ENCODE measurements around the gene SRR. TPM values are rescaled to one million over a fixed set of nuclear protein-coding genes. Genes with fewer than 3 reads are reported as not detected.

Gene SRR
- total RNA-seq, 4 donors from 2014 or later, result 0.40 to 23.1 (median 12.1) TPM; not detected in 1

DNA sequence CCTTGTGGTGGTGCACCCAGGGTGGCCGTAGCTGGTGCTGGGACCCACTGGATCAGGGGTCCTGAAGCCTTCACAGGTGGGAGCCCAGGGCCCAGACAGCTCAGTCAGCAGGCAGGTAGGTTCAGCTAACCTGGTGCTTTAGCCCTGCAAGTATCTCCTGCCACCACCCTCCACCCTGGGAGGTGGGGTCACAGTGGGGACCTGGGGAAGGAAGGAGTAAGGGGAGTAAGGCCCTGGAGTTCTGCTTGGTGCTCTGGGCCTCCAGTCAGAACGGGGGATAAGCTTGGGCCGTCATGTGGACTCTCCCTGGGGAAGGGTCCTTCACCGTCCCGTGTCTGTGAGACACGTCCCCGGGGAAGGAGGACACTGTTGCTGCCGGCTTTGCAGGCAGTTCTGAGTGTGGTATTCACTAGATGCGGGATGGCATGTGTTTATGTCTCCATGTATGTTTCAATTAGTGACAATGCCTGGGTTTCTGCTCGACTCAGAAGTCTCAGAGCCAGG is 54.2 kb downstream of the SRR start:
- WGBS, 2 donors (ENCODE audit: low coverage in 1 of 2), result 60 to 88% methylated on average over 2 to 10 of the region's 10 CpGs
- TF ChIP-seq POLR2A (IDR thresholded peaks at IDR 0.05), result no peak
- TF ChIP-seq POLR2AphosphoS5 (IDR thresholded peaks at IDR 0.05), result no peak
- TF ChIP-seq EP300 (IDR thresholded peaks at IDR 0.05; ENCODE audit: low read depth), result no peak
- TF ChIP-seq, protein P1, sequence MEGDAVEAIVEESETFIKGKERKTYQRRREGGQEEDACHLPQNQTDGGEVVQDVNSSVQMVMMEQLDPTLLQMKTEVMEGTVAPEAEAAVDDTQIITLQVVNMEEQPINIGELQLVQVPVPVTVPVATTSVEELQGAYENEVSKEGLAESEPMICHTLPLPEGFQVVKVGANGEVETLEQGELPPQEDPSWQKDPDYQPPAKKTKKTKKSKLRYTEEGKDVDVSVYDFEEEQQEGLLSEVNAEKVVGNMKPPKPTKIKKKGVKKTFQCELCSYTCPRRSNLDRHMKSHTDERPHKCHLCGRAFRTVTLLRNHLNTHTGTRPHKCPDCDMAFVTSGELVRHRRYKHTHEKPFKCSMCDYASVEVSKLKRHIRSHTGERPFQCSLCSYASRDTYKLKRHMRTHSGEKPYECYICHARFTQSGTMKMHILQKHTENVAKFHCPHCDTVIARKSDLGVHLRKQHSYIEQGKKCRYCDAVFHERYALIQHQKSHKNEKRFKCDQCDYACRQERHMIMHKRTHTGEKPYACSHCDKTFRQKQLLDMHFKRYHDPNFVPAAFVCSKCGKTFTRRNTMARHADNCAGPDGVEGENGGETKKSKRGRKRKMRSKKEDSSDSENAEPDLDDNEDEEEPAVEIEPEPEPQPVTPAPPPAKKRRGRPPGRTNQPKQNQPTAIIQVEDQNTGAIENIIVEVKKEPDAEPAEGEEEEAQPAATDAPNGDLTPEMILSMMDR (IDR thresholded peaks at IDR 0.05), result no peak
- Histone ChIP-seq H3K4me1 (peaks cover 0 to 8% (median 0%) of the 10 kb centered on the region in 4 donors), H3K27me3 (no peaks in the 10 kb centered on the region), H3K27ac (no peak overlapping the region), H3K36me3 (no peaks in the 10 kb centered on the region), H3K4me3 (no peak overlapping the region), H3K9me3 (no peaks in the 10 kb centered on the region)
- intact Hi-C loops (cut with DNase I; ENCODE audit: low total_unique reads), result no loop called here
- in situ Hi-C loops (cut with MboI; ENCODE audit: low pct_ligation_motif_present in 1 of 4, low pct_unique_long_range_greater_than_20kb in 1 of 4, low sequenced_read_pairs in 3 of 4), result no loop called here
- no peak for DNase-seq

DNA sequence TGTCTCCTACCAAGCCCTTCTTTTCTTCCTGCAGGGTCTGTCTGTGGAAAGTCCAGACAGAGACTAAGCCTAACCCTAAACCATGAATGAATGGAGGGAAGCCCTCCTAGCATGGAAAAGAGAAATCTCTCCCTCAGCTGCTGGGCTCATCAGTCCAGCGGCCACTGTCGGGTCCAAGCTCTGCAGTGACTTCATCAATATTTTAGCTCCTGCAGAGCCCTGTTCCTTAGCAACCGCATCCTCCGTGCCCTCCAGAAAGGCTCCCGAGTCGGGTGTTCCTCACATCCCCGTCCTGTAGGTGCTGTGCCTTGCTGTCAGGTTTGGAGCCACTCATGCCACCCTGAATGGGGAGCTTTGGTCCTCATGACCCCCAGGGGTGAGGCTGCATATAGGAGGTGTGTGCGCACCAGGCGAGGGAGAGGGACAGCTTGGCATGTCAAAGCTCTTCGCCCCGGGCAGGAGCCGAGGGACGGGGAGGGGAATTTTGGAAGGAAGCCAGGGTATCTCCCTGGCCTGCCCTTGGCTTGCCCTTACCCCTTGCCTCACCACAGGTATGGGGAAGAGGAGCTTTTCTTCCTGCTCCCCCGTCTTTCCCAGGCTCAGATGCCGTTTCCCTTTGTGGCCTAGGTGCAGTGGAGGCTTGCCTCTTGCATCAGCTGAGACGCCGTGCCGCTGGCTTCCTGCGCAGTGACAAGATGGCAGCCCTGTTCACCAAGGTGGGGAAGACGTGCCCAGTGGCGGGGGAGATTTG is 57.4 kb downstream of the SRR start:
- Histone ChIP-seq H3K27ac (no peak overlapping the region), H3K4me3 (no peak overlapping the region), H3K9me3 (no peaks in the 10 kb centered on the region), H3K4me1 (peaks cover 0 to 3% (median 0%) of the 10 kb centered on the region in 4 donors), H3K27me3 (no peaks in the 10 kb centered on the region), H3K36me3 (no peaks in the 10 kb centered on the region)
- in situ Hi-C loops (cut with MboI; ENCODE audit: low pct_ligation_motif_present in 1 of 4, low pct_unique_long_range_greater_than_20kb in 1 of 4, low sequenced_read_pairs in 3 of 4) (no loop called here), intact Hi-C loops (cut with DNase I; ENCODE audit: low total_unique reads) (no loop called here)
- TF ChIP-seq EP300 (IDR thresholded peaks at IDR 0.05; ENCODE audit: low read depth) (no peak), POLR2A (IDR thresholded peaks at IDR 0.05) (no peak), POLR2AphosphoS5 (IDR thresholded peaks at IDR 0.05) (no peak)
- TF ChIP-seq, protein P1 (IDR thresholded peaks at IDR 0.05), result no peak
- WGBS, 2 donors (ENCODE audit: low coverage in 1 of 2), result 82% methylated on average over 21 of the region's 21 CpGs; no CpG with 5 or more reads in 1 of the 2 donors
- no peak for DNase-seq

DNA sequence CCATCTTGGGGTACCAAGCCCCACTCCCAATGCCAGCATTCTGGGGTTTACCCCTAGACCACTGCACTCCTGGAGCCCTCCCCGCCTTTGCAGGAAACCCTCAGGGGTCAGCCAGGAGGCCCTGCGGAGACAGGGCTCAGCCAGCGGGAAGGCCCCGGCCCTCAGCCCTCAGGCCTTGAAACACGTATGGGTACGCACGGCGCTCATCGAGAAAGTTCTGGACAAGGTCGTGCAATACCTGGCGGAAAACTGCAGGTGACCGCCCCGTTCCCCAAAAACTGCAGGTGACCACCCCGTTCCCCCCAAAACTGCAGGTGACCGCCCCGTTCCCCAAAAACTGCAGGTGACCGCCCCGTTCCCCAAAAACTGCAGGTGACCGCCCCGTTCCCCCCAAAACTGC is 58.3 kb downstream of the SRR start:
- Histone ChIP-seq H3K4me3 (no peak overlapping the region), H3K27ac (no peak overlapping the region), H3K36me3 (no peaks in the 10 kb centered on the region), H3K27me3 (no peaks in the 10 kb centered on the region), H3K4me1 (peaks cover 0 to 3% (median 0%) of the 10 kb centered on the region in 4 donors), H3K9me3 (no peaks in the 10 kb centered on the region)
- in situ Hi-C loops (cut with MboI; ENCODE audit: low pct_ligation_motif_present in 1 of 4, low pct_unique_long_range_greater_than_20kb in 1 of 4, low sequenced_read_pairs in 3 of 4), result no loop called here
- intact Hi-C loops (cut with DNase I; ENCODE audit: low total_unique reads), result no loop called here
- WGBS, 2 donors (ENCODE audit: low coverage in 1 of 2), result 90 to 97% methylated on average over 4 to 20 of the region's 20 CpGs
- no peak for DNase-seq
- TF ChIP-seq POLR2A (IDR thresholded peaks at IDR 0.05), result no peak
- TF ChIP-seq, protein P1 (IDR thresholded peaks at IDR 0.05), result no peak
- no peak for TF ChIP-seq POLR2AphosphoS5 (IDR thresholded peaks at IDR 0.05)
- no peak for TF ChIP-seq EP300 (IDR thresholded peaks at IDR 0.05; ENCODE audit: low read depth)

GRCh38 chr17:2362416-2362815 is 58.7 kb downstream of the SRR start:
- no peak for DNase-seq
- in situ Hi-C loops (cut with MboI; ENCODE audit: low pct_ligation_motif_present in 1 of 4, low pct_unique_long_range_greater_than_20kb in 1 of 4, low sequenced_read_pairs in 3 of 4) (no loop called here), intact Hi-C loops (cut with DNase I; ENCODE audit: low total_unique reads) (no loop called here)
- Histone ChIP-seq H3K9me3 (no peaks in the 10 kb centered on the region), H3K4me1 (peaks cover 0 to 3% (median 0%) of the 10 kb centered on the region in 4 donors), H3K27me3 (no peaks in the 10 kb centered on the region), H3K36me3 (no peaks in the 10 kb centered on the region), H3K4me3 (no peak overlapping the region), H3K27ac (no peak overlapping the region)
- WGBS, 2 donors (ENCODE audit: low coverage in 1 of 2), result 95% methylated on average over 12 to 19 of the region's 19 CpGs
- TF ChIP-seq EP300 (IDR thresholded peaks at IDR 0.05; ENCODE audit: low read depth) (no peak), POLR2A (IDR thresholded peaks at IDR 0.05) (no peak), POLR2AphosphoS5 (IDR thresholded peaks at IDR 0.05) (no peak)
- TF ChIP-seq, protein P1 (IDR thresholded peaks at IDR 0.05), result no peak
